Stomach smooth muscle (tissue), 2 donors: ENCODE measurements around the gene SPAG16.

Source experiments
- H3K27ac ChIP-seq: one replicate; pipeline ENCODE4 v1.7.0; 2013; ENCODE audit warnings: mild to moderate bottlenecking, low read length, inconsistent platforms
- H3K27me3 ChIP-seq, 2 donors: one replicate each; pipeline ENCODE4 v1.7.0; 2013; ENCODE audit warnings: low read length in 2 of 2; ENCODE audit not compliant: insufficient read depth in 2 of 2, control insufficient read depth in 1 of 2
- H3K36me3 ChIP-seq, 2 donors: one replicate each; pipeline ENCODE4 v1.7.0; 2013; ENCODE audit warnings: low read length in 2 of 2; ENCODE audit not compliant: control insufficient read depth in 2 of 2, insufficient read depth in 2 of 2
- H3K4me1 ChIP-seq: one replicate; pipeline ENCODE4 v1.7.0; 2013; ENCODE audit warnings: low read length; ENCODE audit not compliant: control insufficient read depth, insufficient read depth
- H3K4me3 ChIP-seq, 2 donors: one replicate each; pipeline ENCODE4 v1.7.0; 2013; ENCODE audit warnings: low read length in 2 of 2
- H3K9ac ChIP-seq, 2 donors: one replicate each; pipeline ENCODE4 v1.7.0; 2013; ENCODE audit warnings: low read length in 2 of 2, mild to moderate bottlenecking in 1 of 2
- H3K9me3 ChIP-seq, 2 donors: one replicate each; pipeline ENCODE4 v1.7.0; 2013; ENCODE audit warnings: low read length in 2 of 2; ENCODE audit not compliant: control insufficient read depth in 2 of 2
- donor health status: healthy.
- donor health status: Pancreatic carcinoma.

SPAG16 gene

DNA sequence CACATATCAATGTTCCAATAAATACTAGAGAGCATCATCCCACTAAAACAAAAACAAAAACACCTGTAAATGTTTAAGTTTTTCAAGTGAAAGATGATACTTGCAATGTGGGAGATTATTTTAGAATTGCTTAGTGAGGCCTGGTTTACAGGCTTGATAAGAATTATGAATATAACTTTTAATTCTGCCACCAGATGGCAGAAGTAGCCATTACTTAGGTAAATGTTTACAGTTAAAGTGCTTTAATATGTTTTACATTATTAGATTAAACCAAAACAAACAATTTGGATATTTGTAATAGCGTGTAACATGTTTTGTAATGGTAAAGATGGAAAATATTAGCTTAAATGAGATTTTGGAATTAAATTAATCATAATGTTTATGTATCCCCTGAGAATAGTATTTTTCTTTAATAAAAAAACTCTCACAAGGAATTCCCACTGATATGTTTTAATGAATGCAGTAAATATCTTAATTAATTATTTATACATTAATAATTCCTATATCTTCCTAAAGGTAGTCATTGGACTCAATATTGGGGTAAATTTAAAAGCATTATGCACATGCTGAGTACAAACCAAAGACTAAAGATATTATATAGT is 522.0 kb downstream of the SPAG16 start:
- Histone ChIP-seq H3K9me3 (no peaks in the 10 kb centered on the region), H3K36me3 (no peaks in the 10 kb centered on the region), H3K9ac (no peak overlapping the region), H3K4me1 (no peaks in the 10 kb centered on the region), H3K27ac (no peak overlapping the region), H3K4me3 (no peak overlapping the region), H3K27me3 (no peaks in the 10 kb centered on the region)

GRCh38 chr2:213816583-213816982 is 532.3 kb downstream of the SPAG16 start:
- H3K36me3 ChIP-seq: no peaks in the 10 kb centered on the region
- no peaks in the 10 kb centered on the region for H3K4me1 ChIP-seq
- H3K27me3 ChIP-seq: no peaks in the 10 kb centered on the region
- no peaks in the 10 kb centered on the region for H3K9me3 ChIP-seq
- H3K27ac ChIP-seq: no peak overlapping the region
- H3K9ac ChIP-seq: no peak overlapping the region
- no peak overlapping the region for H3K4me3 ChIP-seq

- H3K4me3 ChIP-seq: no peak overlapping the region
- H3K9me3 ChIP-seq: peaks cover 0 to 3% of the 10 kb centered on the region in 2 donors
Measured at GRCh38 chr2:213818436-213818835, 534.2 kb downstream of the SPAG16 start.

GRCh38 chr2:213834331-213834730 is 550.1 kb downstream of the SPAG16 start:
- Histone ChIP-seq H3K4me3 (no peak overlapping the region), H3K36me3 (no peaks in the 10 kb centered on the region), H3K9me3 (no peaks in the 10 kb centered on the region), H3K27ac (no peak overlapping the region), H3K9ac (no peak overlapping the region), H3K27me3 (no peaks in the 10 kb centered on the region), H3K4me1 (no peaks in the 10 kb centered on the region)

More at GRCh38 chr2:213818436-213818835, 534.2 kb downstream of the SPAG16 start:
- Histone ChIP-seq H3K27me3 (no peaks in the 10 kb centered on the region), H3K27ac (no peak overlapping the region), H3K9ac (no peak overlapping the region), H3K4me1 (no peaks in the 10 kb centered on the region), H3K36me3 (no peaks in the 10 kb centered on the region)

DNA sequence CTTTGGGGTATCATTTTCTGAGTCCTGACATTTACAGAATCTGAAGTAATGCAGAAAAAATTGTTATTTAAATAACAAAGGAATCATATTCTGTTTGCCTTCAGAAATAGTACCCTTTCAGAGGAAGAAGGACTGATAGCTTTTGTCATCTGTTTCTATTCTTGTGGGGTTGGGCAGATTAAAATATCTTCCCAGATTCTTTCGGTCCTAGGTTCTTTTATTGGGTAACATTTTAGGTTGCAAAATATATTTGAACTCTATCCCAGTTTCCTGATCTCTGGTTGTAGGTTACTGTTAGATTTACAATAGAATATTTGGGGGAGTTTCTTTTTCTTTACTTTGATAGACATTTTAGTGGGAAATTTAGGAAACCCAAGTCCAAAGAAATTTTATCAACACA is 550.5 kb downstream of the SPAG16 start:
- no peak overlapping the region for H3K9ac ChIP-seq
- H3K4me1 ChIP-seq: no peaks in the 10 kb centered on the region
- no peak overlapping the region for H3K27ac ChIP-seq
- no peaks in the 10 kb centered on the region for H3K27me3 ChIP-seq
- no peaks in the 10 kb centered on the region for H3K36me3 ChIP-seq
- H3K9me3 ChIP-seq: no peaks in the 10 kb centered on the region
- no peak overlapping the region for H3K4me3 ChIP-seq

DNA sequence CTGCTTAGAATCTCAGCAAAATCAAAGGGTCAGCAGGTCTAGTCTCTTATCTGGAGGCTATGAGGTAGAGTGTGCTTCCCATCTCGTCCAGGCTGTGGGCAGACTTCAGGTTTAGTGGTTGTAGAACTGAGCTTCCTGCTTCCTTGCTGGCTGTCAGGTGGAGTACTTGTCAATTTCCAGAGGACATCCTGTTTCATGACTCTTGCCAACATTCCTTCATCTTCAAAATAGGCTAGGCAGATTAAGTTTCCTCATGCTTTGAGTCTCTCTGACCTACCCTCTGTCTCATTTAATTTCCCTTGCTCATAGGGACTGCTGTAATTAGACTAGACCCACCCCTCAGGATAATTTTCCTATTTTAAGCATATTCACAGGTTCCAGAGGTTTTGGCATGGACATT is 562.6 kb downstream of the SPAG16 start:
- H3K4me1 ChIP-seq: no peaks in the 10 kb centered on the region
- H3K27ac ChIP-seq: no peak overlapping the region
- H3K36me3 ChIP-seq: no peaks in the 10 kb centered on the region
- H3K9ac ChIP-seq: no peak overlapping the region
- H3K4me3 ChIP-seq: no peak overlapping the region
- H3K27me3 ChIP-seq: no peaks in the 10 kb centered on the region
- H3K9me3 ChIP-seq: no peaks in the 10 kb centered on the region

DNA sequence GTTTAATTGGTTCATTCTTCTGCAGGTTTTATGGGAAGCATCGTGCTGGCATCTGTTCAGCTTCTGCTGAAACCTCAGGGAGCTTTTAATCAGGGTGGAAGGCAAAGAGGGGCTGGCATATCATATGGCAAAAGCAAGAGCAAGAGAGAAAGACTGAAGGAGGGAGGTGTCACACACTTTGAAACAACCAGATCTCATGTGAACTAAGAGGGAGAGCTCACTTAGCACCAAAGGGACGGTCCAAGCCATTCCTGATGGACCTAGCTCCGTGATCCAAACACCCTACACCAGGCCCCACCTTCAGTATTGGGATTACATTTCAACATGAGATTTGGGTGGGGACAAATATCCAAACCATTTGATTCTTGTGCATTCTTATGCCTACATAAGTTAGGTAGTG is 563.1 kb downstream of the SPAG16 start:
- no peak overlapping the region for H3K27ac ChIP-seq
- H3K9ac ChIP-seq: no peak overlapping the region
- no peaks in the 10 kb centered on the region for H3K36me3 ChIP-seq
- H3K9me3 ChIP-seq: no peaks in the 10 kb centered on the region
- no peak overlapping the region for H3K4me3 ChIP-seq
- H3K27me3 ChIP-seq: no peaks in the 10 kb centered on the region
- H3K4me1 ChIP-seq: no peaks in the 10 kb centered on the region

GRCh38 chr2:213848631-213849030 is 564.4 kb downstream of the SPAG16 start:
- H3K9me3 ChIP-seq: no peaks in the 10 kb centered on the region
- H3K27me3 ChIP-seq: no peaks in the 10 kb centered on the region
- H3K4me1 ChIP-seq: no peaks in the 10 kb centered on the region
- H3K4me3 ChIP-seq: no peak overlapping the region
- H3K27ac ChIP-seq: no peak overlapping the region
- no peak overlapping the region for H3K9ac ChIP-seq
- no peaks in the 10 kb centered on the region for H3K36me3 ChIP-seq

GRCh38 chr2:213861638-213862037 is 577.4 kb downstream of the SPAG16 start:
- Histone ChIP-seq H3K4me1 (no peaks in the 10 kb centered on the region), H3K9me3 (no peaks in the 10 kb centered on the region), H3K27me3 (no peaks in the 10 kb centered on the region), H3K4me3 (no peak overlapping the region), H3K9ac (no peak overlapping the region), H3K27ac (no peak overlapping the region), H3K36me3 (no peaks in the 10 kb centered on the region)

GRCh38 chr2:213862407-213863076 is 578.3 kb downstream of the SPAG16 start:
- Histone ChIP-seq H3K27me3 (no peaks in the 10 kb centered on the region), H3K36me3 (no peaks in the 10 kb centered on the region), H3K9ac (no peak overlapping the region), H3K4me1 (no peaks in the 10 kb centered on the region), H3K27ac (no peak overlapping the region), H3K4me3 (no peak overlapping the region), H3K9me3 (no peaks in the 10 kb centered on the region)

DNA sequence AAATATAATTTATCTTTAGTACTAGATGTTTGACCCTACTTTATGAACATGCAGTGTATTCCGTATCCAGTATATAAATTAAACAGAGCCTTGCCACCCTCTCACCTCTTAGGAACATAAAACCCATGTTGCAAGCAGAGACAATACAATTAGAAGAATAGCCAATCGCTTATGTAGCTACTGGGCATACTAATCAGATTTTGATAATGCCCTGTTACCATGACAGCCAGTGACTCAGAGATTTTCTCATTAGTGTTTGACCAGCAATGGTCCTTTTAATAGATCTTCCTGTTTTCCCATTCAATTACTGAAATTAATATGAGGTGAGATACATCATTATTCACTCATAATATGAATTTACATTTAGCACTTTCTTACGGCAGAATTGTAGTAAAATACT is 579.3 kb downstream of the SPAG16 start:
- H3K4me1 ChIP-seq: no peaks in the 10 kb centered on the region
- H3K4me3 ChIP-seq: no peak overlapping the region
- H3K27ac ChIP-seq: no peak overlapping the region
- no peaks in the 10 kb centered on the region for H3K27me3 ChIP-seq
- no peak overlapping the region for H3K9ac ChIP-seq
- no peaks in the 10 kb centered on the region for H3K36me3 ChIP-seq
- no peaks in the 10 kb centered on the region for H3K9me3 ChIP-seq
